Inferior parietal cortex (tissue), 1 donor: ENCODE data around the gene ANKRD13D.

ENCODE experiments used
- DNase-seq: peaks from one replicate; pipeline ENCODE4 v3.0.0-alpha.2; 2016; ENCODE audit errors: extremely low spot score

The ANKRD13D gene

GRCh38 chr11:67302571-67303131 is 13.5 kb downstream of the ANKRD13D start:
- no peak for DNase-seq

GRCh38 chr11:67303132-67303834 is 14.2 kb downstream of the ANKRD13D start, which contains the start of gene SSH3:
SSH3 (plus strand) TSS chr11:67303530; CDS start chr11:67303626, 96 bp downstream.
- peak; percentile 48 for DNase-seq

GRCh38 chr11:67303835-67304411 is 14.8 kb downstream of the ANKRD13D start:
- no peak for DNase-seq

DNA sequence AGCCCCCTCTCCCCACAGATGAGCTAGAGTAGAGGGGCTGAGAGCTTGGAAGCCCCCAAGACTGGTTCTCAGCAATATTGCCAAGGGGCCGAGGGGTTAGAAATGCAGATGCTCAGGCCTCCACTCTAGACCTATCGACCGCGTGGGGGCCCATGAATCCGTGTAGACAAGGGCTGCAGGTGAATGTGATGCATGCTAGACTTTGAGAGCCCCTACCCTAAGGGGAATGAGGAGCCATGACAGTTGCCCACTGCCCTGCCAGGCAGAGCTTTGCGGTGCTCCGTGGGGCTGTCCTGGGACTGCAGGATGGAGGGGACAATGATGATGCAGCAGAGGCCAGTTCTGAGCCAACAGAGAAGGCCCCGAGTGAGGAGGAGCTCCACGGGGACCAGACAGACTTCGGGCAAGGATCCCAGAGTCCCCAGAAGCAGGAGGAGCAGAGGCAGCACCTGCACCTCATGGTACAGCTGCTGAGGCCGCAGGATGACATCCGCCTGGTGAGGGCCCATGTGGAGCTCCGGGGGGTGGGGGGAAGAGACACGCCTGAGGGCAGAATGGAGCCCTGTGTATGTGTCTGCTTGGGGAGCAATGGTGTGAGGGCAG is 15.5 kb downstream of the ANKRD13D start:
- no peak for DNase-seq

- no peak for DNase-seq
Observed at GRCh38 chr11:67306769-67307544, 17.9 kb downstream of the ANKRD13D start.

DNA sequence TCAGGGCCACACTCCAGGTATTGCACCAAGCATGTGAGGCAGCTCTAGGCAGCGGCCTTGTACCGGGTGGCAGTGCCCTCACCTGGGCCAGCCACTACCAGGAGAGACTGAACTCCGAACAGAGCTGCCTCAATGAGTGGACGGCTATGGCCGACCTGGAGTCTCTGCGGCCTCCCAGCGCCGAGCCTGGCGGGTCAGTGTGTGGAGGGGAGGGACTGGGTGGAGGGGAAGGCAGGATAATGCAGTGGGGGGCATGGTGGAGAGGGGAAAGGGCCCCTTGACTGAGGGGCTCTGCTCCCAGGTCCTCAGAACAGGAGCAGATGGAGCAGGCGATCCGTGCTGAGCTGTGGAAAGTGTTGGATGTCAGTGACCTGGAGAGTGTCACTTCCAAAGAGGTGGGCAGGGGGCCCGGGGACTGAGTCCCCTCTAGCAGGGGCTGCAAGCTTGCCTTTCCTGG is 18.5 kb downstream of the ANKRD13D start:
- DNase-seq = no peak

DNA sequence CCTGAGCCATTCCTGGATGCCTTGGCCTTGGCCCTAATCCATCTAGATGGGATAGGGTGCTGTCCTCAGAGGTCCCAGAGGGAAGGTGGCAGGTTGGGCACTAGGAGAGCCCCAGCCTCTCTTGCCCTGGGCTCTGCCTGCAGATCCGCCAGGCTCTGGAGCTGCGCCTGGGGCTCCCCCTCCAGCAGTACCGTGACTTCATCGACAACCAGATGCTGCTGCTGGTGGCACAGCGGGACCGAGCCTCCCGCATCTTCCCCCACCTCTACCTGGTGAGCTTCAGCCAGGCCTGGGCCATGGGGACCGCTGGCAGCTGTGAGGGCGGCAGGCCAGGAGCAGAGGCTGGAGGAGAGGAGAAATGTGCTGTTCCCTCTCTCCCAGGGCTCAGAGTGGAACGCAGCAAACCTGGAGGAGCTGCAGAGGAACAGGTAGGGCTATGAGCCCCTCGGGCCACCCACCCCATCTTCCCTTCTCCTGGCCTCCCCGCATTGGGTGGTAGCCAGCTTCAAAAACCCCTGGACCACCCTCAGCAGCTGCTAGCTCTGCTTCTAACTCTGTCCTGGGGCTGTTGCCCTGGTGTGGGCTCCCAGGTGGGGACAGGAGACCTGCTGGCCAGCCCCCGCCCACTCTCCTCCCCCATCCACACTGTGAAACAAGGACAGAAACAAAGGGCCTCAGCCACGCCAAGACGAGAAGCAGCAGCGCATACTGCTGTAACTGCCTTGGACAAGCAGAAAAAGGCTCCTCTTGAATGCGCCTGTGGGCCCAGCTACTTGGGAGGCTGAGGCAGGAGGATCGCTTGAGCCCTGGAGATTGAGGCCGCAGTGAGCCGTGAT is 19.1 kb downstream of the ANKRD13D start:
- DNase-seq = no peak

- no peak for DNase-seq
Observed at GRCh38 chr11:67309166-67309565, 20.1 kb downstream of the ANKRD13D start.

DNA sequence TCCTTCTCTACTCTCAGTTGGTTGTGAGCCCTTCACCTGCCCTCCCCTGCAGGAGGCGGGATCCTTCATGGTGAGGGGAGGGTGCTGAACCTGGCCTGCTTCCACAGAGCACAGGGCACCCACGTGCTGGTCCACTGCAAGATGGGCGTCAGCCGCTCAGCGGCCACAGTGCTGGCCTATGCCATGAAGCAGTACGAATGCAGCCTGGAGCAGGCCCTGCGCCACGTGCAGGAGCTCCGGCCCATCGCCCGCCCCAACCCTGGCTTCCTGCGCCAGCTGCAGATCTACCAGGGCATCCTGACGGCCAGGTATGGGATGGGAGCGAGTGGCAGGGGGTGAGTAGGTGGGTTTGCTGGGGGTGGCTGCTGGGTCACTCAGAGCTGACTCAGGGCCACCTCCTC is 20.6 kb downstream of the ANKRD13D start:
- DNase-seq = no peak

DNA sequence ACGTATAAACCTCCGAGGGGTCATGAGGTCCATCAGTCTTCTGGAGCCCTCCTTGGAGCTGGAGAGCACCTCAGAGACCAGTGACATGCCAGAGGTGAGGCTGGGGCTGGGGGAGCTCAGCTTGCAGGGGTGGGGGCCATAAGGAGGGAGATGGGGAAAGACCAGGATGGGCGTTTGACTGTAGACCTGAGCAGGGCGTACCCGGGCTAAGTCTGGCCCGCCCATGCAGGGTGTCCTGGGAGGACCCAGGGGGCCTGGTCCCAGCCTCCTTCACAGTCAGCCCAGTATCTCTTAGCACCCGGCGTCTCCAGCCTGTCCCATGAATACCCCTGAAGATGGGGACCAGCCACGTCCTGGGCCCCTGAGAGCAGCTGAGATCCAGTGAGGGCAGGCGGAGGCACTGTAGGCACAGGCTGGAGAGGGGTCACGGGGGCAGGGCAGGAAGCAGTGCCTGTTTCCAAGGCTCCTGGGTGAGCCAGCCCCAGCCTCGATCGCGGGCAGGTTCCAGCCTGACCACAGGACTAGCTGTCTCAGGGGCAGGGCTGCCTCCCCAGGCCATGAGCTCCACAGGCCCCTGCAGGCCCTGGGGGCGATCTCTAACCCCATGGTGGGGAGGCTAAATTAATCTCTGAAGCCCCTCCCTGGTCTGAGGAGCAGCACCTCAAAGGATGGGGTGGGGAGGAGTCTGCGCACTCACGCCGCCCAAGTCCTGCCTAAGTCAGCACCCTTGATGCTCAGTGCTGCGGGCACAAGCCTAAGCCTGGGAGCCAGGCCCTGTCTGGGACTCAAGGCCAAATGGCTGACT is 21.3 kb downstream of the ANKRD13D start:
- no peak for DNase-seq

- no peak for DNase-seq
Observed at GRCh38 chr11:67311051-67311555, 22.0 kb downstream of the ANKRD13D start.

- no peak for DNase-seq
Observed at GRCh38 chr11:67311556-67312082, 22.5 kb downstream of the ANKRD13D start.

GRCh38 chr11:67312187-67313021 is 23.3 kb downstream of the ANKRD13D start:
- no peak for DNase-seq

GRCh38 chr11:67313125-67313890 is 24.2 kb downstream of the ANKRD13D start:
- no peak for DNase-seq

GRCh38 chr11:67314218-67314617 is 25.1 kb downstream of the ANKRD13D start:
- no peak for DNase-seq

DNA sequence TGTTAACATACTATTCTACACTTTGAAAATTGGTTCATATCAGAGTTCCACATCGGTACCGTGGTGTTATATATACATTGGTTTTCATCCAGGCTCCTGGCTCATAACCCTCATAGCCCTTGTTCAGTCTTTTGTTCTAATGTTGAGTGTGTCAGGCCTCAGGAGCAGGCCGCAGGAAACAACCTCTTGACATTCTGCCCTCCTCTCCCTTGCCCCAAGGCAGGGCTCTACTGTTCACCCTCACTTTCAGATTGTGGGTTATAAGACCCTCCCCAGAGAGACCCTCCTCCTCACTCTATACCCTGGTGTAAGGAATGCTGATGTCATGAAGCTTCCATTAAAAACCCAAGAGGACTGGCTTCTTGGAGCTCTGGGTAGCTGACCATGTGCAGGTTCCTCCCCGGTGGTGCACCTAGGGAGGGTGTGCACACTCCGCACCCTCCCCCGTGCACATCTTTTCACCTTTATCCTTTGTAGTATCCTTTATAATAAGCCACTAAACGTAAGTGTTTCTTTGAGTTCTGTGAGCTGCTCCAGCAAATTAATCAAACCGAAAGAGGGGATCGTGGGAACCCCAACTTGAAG is 26.3 kb downstream of the ANKRD13D start:
- no peak for DNase-seq

- no peak for DNase-seq
Observed at GRCh38 chr11:67316882-67317204, 27.7 kb downstream of the ANKRD13D start.
